ENCODE data around the gene PDE11A.

Gene PDE11A

DNA sequence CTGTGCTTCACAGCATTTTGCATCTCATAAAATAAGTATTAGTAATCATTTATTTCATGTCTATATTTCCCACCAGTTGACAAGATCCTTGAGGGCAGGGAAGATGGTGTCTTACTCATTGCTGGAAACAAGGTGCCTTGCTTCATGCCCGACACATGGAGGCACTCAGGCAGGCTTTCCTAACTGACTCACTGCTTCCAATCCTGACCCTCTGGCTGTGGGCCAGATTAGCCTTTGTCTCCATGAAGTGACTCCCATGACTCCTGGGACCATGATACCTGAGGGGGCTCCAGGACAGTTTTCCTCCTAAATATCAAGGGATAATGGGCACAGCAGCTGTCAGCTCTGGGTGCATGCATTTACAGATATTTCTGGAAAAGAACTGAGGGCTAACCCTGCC is 405.0 kb downstream of the PDE11A start:
- no peak for DNase-seq (ENCODE audit: low spot score)

DNA sequence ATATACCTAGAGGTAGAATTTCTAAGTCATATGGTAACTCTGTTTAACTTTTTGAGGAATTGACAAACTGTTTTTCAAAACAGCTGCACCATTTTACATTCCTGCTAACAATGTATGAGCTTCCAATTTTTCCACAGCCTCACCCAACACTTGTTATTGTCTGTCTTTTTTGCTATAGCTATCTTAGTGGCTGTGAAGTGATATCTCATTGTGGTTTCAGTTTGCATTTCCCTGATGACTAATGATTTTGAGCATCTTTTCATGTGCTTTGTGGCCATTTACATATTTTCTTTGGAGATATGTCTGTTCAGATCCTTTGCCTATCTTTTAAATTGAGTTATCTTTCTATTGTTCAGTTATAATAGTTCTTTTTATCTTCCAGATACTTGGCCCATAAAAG is 406.2 kb downstream of the PDE11A start:
- DNase-seq (ENCODE audit: low spot score): no peak

DNA sequence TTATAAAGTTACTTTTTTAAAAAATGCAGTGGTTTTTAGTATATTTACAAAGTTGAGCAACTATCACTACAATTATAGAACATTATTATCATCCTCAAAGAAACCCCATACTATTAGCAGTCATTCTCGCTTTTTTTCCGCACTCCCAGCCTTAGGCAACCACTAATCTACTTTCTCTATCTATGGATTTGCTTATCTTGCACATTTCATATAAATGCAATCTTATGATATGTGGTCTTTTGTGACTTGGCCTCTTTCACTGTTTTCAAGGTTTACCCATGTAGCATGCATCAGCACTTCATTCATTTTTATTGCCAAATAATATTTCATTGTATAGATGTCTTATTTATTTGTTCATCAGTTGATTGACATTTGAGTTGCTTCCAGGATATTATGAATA is 406.6 kb downstream of the PDE11A start:
- no peak for DNase-seq (ENCODE audit: low spot score)

DNA sequence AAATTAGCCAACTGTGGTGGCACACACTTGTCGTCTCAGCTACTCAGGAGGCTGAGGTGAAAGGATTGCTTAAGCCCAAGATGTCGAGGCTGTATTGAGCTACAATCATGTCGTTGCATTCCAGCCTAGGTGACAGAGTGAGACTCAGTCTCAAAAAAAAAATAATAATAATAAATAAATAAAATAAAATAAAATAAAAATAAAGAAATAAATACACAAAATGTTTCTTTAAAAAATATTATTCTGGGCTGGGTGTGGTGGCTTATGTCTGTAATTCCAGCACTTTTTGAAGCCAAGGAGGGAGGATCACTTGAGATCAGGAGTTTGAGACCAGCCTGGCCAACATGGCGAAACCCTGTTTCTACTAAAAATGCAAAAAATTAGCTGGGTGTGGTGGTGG is 407.2 kb downstream of the PDE11A start:
- no peak for DNase-seq (ENCODE audit: low spot score)

DNA sequence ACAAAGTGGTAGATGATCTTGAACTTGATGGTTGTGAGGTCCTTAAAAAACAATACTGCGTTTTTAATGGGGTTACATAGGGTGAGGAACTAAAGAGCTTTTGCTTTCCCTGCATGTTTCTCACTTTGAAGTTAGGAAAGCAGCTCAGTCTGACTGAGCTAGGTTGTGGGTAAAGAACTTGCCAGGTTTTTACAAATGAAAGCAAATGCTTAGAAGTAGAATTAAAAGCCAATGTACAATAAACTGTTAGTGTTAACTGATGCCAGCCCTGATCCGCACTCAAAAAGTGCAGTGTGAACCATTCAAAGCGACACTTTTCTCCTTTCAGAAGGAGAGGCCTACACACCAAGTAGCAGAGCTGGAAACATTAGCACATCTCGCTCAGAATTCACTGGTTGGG is 409.7 kb downstream of the PDE11A start:
- DNase-seq (ENCODE audit: low spot score): no peak

DNA sequence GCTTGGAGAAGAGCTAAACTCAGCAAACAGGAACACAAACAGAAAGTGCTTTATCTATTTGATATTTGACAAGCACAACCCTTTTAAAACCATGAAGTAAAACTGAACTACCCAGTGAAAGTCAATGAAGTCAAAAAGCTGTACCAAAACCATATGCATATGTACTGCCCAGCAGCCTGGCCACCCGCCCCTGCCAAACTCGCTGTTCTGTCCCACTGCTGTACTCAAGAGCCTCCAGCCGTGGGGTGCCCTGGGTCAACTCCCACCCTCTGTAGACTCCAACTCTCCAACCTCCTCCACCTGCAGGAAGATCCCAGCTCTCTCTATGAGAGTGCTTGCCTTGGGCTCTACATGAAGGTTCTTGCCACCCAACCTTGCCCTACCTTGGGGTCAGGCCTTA is 411.8 kb downstream of the PDE11A start:
- no peak for DNase-seq (ENCODE audit: low spot score)

DNA sequence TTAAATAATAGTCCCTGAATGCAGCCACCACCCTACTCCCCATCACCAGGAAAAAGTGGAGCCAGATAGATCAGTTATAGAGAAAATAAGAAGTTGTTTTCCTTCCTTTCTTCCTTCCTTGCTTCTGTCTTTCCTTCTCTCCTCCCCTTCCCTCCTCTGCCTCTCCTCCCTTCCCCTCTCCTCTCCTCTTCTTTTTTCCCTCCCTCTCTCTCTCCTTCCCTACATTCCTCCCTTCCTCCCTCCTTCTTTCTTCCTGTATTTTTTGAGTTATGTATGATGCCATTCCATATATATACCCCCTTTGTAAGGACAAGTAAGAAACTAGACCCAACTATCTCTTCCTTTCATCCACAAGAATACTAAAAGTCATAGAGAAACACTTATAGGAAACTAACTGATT is 414.3 kb downstream of the PDE11A start:
- DNase-seq (ENCODE audit: low spot score): no peak

DNA sequence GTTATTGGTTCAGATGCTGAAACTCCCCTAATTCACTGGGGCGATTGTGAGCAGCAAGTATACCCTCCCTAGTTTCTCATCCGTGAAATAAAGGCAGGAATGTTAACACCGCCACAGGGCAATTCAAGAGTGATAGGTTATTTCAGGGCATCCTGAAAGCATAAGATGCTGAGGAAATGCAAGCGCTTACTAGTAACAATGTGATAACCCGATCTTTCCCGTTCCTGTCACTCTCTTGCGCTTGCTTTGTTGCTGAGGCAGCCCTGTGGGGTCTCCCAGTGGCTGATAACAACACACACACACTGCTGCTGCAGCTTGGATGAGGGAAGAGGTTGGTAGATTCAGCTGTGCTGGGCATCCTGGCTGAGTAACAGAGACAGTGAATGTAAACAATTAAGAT is 420.7 kb downstream of the PDE11A start:
- no peak for DNase-seq (ENCODE audit: low spot score)

DNA sequence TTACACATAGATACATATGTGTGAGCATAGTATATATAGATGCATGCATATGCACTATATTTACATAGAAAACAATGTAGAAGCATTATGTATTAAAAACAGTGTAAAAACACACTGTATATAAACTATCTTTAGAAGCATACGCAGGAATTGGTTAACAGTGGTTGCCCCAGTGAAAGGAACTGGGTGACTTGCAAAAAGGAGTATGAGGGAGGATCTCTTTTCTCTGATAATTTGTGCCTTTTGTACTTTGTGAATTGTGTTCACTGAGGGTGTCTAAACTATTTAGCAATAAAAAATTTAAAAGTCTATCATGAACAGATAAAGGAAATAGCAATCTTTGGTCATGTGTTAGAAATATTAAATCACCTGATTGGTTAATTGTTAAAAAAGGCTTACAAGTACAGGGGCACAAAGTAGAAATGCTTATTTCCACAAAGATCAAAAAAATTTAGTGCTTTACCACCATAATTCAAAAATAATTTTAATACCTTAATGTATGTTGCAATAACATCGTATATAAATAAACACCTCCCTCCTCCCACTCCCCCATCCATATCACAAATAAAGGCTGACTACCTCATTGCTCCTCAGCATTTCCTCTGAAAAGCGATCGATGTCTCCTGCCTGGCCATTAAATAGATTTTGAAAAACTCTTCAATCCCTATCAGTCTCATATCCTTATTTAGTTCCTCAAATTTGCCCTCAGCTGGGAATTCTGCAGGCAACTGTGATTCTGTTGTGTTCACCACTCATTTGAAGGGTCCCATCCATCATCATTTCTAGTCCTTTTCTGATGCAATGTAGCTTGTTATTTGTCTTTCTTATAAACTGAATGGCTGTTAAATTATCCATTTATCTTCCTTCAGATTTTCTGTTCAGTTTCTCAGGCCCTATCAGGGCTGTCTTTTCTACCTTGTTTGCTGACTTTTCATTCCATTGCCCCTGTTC is 422.7 kb downstream of the PDE11A start:
- DNase-seq (ENCODE audit: low spot score): no peak

DNA sequence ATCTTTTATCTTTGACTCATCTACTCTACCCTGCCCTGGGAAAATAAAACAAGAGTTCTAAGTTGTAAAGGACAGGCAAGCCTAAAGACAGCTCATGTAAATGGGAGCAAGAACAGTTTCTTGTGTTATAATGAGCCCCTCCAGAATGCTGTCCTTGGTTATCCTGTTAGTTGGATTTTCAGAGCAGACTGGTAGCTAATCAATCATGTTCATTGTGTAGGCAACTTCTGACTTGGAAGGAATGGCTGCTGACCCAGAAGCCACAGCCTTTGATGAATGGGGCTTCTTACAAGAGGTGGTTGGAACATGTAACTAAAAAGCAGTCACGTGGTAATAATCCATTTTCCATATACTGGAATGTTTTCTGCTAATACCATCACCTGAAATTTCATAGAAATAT is 425.8 kb downstream of the PDE11A start:
- DNase-seq (ENCODE audit: low spot score): no peak

DNA sequence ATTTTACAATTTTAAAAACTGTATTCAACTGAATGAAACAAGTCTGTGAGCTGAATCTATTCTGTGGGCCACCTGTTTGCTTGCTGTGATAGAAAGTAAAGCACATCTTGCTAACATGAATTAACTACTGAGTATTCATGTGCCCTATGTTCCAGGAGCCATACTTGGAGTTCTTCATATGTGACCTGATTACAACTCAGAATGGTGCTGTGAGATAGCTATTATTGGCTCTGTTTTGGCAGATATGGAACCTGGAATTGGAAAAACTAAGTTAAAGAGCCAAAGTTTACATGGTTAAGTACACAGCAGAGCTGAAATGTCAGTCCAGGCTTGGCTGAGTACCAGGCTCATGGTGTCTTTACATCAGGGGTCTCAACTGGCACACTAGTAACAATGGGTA is 426.3 kb downstream of the PDE11A start:
- DNase-seq (ENCODE audit: low spot score): no peak

DNA sequence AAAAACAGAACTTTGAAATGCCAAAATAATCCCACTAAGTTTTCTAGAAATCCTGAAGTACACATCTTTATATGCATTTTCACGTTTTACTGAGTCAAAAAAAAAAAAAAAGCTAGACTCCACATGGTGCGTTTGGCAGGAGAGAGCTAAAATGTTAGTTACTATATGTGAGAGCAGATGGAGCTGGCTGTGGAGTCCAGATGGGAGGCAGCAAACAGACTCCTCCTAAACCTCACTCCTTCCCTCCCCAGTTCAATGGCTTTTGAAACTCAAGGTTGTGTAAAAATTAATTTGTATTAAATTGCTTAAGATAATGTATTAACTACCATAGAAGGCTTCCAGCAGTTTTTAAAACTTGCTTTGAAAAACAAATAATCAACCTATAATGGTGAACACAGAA is 431.2 kb downstream of the PDE11A start:
- no peak for DNase-seq (ENCODE audit: low spot score)

DNA sequence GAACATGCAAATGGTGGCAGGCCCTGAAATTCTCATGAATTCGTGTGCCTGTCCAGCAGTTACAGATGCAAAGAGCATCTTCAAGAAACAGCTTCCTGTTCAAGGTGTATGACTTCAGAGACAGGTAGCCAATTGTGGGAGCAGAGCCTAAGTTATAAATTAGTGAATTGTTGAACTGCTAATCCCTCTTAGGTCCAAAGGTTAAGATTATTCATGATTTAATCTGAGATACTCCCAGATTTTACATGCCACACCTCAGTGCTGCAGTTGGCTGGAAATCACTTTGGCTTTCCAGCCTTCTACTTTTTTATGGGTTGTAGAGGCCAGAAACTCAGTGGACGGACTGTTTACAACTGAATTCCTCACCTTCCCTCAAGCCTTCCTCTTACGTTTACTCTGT is 432.2 kb downstream of the PDE11A start:
- DNase-seq (ENCODE audit: low spot score): no peak

DNA sequence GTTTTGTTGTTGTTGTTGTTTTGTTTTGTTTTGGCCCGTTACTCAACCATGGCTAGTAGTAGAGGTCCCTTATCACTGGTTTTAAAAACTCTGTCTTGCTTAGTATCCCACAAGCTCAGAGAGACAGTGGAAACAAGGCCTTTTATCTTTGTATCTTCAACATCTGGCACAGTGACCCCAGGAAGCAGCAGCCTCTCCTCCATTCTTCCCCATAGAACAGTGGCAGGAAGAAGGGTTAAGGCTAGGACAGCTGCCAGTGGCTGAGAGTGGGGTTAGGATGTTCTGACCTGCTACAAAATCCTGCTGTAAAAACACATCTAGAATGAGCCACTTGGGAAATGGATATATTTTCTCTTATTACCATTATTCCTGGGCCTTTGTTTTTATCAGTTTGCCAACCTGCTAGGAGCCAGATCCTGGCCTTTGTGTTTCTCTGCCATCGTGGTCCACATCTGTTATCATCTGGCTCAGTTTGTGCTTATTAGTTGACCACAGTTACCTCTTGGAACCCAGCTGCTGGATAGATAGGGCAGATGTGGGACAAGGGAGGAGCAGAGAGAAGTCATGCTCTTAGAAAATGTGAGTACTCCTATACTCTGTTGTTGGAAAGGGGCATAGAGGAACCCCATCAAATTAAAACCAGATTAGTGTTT is 433.2 kb downstream of the PDE11A start:
- DNase-seq (ENCODE audit: low spot score): no peak

DNA sequence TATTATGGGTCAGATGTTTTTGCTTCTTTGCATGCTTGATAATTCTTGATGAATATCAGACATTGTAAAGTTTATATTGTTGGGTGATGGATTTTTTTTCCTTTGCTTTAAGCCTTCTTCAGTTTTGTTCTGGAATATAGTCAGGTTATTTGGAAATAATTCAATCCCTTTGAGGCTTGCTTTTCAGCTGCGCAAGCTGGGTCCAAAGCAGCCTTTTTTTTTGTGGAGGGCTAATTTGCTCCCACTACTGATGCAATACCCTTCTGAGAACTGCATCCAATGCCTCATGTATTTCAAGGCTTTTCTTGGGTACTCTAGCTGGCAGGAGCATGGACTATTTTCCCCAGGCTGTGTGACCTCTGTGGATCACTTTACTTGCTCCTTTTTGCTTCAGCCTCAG is 434.1 kb downstream of the PDE11A start:
- DNase-seq (ENCODE audit: low spot score): no peak

DNA sequence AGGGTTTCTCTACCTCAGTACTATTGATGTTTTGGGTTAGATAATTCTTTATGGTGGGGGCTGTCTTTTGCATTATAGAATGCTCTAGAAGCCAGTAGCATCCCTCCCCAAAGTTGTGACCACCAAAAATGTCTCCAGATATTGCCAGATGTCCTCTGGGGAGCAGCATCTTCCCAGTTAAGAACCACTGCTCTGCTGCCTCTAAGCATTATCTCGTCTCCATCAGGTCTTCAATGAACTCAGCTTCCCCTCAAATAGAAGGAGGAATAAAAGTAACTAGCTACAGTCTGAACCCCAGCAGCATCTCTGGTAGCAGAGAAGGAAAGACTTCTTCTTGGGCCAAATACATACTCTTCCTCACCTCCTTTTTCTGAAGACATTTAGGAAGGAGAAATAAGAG is 435.9 kb downstream of the PDE11A start:
- no peak for DNase-seq (ENCODE audit: low spot score)

DNA sequence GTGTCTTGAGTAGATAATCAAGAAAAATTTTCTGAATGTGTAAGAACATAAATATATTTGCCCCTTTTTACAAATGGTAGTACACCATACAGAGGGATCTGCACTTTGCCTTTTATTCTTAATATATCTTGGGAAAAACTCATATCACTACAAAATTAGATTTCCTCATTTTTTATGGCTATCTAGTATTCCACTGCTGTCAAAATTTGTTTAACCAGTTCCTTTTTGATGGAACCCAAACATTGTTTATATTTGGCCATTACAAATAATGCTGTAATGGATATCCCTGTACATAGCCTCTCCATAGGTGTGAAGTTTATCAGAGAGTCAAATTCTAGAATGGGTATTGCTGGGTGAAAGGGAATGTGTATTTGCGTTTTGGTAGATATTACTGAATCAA is 436.9 kb downstream of the PDE11A start:
- DNase-seq (ENCODE audit: low spot score): no peak

DNA sequence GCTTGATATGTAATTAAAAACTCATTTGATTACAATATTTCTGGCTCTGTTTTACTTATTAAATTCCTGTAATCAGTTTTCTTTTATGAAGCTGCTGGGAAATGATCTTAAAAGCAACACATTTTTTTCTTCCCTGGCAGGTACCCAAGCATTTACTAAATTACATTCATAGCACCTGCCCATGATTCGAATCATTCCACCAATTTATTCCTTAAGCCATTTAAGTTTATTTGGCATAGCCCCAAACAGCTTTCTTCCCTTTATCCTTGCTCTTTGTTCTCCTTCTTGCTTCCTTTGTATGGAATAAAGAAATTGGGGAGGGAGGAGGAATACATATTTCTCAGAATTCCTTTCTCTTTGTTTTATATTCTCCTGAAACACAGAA is 438.7 kb downstream of the PDE11A start:
- DNase-seq (ENCODE audit: low spot score): no peak

DNA sequence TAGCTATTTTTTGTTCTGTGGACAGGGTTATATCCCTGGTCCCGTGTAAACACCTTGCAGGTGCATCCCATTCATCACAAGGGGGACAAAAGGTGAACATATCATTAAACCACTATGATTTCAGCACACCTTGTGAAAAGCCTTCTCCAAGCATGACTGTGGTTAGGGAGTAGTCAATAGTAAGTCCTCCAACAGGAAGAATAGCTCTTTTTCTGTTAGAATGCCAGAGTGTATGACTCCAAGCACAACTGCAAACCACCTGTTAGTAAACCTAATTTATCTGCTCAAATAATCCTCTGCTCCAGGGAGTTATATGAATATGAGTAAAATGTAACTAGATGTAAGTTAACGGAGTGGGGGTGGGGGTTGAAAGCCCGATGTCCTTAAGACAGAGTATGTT is 439.5 kb downstream of the PDE11A start:
- DNase-seq (ENCODE audit: low spot score): no peak

DNA sequence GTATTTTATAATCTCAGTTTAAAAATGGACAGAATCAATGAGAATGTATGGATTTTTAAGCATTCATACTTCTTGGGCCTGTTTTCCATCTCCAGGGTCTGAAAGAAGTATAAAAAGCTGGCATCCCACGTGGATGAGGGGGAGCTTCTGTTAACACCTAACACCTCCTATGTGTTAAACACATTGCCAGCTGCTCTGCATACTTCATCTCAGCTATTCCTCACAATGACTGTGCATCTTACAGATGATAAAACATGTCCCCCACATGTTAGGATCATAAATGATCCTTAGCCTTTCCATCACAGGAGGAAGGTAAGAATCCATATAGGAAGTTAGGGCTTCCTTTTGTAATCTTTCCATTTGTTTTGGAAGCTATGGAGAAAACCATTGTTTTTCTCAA is 440.9 kb downstream of the PDE11A start:
- DNase-seq (ENCODE audit: low spot score): no peak

DNA sequence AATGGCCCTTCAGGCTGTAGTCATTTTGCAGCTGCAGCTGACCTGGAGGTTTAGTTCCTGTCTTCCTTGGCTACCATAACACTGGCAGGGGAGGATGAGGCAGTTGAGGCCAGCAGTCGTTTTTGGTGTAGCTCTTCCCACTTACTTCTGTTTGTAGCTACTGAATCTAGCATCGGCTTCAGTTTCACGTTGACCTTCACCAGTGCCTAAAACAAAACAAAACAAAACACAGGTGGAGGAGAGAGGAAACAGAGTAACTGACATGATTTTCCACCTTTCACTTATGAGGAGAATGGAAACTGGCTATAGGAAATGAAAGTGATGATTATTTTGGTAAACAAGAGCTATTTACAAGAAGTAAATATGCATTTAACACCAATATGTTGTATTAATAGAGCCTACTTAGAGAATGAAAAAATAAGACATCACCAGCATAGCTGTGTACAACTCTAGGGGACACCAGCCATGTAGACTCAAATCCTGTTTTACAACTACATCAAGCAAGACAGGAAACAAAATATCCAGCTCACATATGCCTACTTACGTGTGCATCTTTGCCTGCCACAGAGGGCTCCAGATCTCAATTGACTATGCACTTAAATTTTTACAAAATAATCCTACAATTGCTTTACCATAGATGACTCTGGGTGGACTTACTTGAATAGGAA is 443.1 kb downstream of the PDE11A start:
- DNase-seq (ENCODE audit: low spot score): no peak

DNA sequence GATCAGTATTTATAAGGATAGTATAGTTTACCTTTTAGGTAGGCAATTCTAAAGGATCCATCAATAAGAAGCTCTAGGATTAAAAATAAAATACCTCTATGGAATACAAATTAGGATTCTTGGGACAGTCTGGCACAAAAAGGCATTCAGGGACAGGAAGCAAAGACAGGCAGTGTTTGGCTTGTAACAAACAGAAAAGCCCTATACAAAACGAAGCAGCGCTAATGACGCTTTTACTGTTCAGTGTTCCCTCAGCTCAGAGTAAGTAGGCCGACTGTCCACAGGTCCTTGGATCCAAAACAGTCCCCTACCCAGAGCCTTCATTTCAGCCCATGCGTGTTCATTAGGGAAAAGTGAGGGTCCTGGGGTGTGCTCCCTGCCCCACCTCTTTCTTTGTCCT is 443.7 kb downstream of the PDE11A start:
- DNase-seq (ENCODE audit: low spot score): no peak
